Measurements from ENCODE around the gene ETAA1.

The ETAA1 gene

DNA sequence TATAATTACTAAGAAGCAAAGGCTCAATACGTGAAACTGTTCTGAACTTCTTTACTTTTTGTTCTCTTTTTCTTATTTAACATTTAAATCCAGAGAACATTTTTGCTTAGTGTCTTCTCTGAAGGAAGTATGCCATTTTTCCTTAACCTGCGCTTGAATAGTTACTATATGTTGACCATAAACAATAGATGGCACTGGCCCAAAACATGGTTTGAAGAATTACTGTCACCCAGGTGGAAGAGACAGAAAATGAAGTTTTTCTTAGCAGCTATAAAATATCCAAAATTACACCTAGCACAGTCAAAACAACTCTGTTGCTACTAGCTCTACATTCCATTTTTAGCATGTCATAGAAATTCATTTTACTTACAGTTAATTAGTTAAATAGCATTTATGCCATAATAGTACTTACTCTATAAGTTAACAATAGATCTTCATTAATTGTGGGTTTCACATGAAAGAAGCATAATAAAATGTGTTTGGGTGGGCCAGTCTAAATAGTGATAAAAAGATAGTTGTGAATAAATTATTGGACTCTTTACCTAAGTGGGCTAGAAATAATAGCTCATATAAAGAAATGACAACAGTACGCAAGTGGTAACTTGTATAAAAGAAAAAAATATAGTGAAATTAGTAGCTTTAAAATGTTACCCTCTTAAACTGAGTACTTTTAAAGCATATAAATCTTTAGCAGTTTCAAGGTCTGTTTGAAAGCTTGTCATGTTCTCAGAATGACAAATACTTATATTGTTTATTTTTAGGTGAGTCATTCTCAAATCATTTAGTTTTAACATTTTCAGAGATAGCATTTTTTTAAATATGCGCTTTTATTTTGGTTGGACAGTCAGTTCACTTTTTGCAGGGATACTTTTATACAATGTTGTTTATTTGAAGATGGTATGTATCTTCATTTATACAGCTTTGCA lies 3.7 kb downstream of the ETAA1 start:
- Mint-ChIP-seq H3K4me1 (peaks cover 12% of the 10 kb centered on the region), H3K27ac (no peak overlapping the region), H3K4me3 (no peak overlapping the region), H3K9me3 (no peaks in the 10 kb centered on the region), H3K36me3 (peaks cover 63% of the 10 kb centered on the region)
- ATAC-seq (no peak), DNase-seq (ENCODE audit: low spot score in 2 of 2) (no peak)

- no peak overlapping the region for H3K27ac Mint-ChIP-seq
- DNase-seq (ENCODE audit: low spot score in 2 of 2) (no peak), ATAC-seq (no peak)
- H3K4me1 Mint-ChIP-seq, result peaks cover 10% of the 10 kb centered on the region
- no peaks in the 10 kb centered on the region for H3K9me3 Mint-ChIP-seq
- peaks cover 56% of the 10 kb centered on the region for H3K36me3 Mint-ChIP-seq
- no peak overlapping the region for H3K4me3 Mint-ChIP-seq
Observed at GRCh38 chr2:67408346-67408745, 11.2 kb downstream of the ETAA1 start.

GRCh38 chr2:67412424-67412823 lies 15.3 kb downstream of the ETAA1 start:
- no peak overlapping the region for H3K4me3 Mint-ChIP-seq
- DNase-seq (ENCODE audit: low spot score in 2 of 2) (no peak), ATAC-seq (no peak)
- H3K36me3 Mint-ChIP-seq, result peaks cover 25% of the 10 kb centered on the region
- H3K4me1 Mint-ChIP-seq, result no peaks in the 10 kb centered on the region
- H3K9me3 Mint-ChIP-seq, result no peaks in the 10 kb centered on the region
- no peak overlapping the region for H3K27ac Mint-ChIP-seq

DNA sequence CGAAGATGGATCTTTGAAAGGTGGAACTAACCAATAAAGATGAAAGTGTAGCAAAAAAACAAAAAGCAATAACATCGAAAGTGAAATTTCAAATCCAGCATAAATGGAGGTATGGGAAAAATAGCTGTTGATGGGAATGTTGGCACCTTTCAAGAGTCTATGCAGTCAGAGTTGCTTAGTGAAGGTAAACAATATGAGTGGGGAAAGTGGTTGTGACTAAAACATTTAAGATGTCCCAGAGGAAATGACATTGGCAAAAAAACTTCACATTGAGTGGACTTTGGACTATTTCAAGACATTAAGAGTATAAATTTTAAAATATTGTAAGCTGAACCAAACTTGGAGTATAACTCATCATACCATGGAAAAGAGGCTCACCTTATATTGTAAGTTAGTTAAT lies 17.7 kb downstream of the ETAA1 start:
- no peaks in the 10 kb centered on the region for H3K9me3 Mint-ChIP-seq
- H3K4me1 Mint-ChIP-seq, result no peaks in the 10 kb centered on the region
- ATAC-seq, result no peak
- peaks cover 8% of the 10 kb centered on the region for H3K36me3 Mint-ChIP-seq
- H3K27ac Mint-ChIP-seq, result no peak overlapping the region
- no peak for DNase-seq (ENCODE audit: low spot score in 2 of 2)
- no peak overlapping the region for H3K4me3 Mint-ChIP-seq

DNA sequence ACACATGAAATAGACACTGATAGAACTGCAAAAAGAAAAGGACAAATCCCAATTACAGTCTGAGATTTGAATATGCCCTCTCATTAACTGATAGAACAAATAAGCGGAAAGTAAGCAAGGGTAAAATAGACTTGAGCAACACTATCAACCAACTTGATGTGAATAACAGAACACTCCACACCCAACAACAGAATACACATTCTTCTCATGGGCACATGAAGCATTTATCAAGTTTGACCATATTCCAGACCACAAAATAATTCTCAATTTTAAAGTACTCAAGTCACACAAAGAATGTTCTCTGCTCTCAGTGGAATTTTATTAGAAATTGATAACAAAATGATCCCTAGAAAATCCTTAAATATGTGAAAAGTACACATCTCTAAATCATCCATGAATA lies 19.0 kb downstream of the ETAA1 start:
- Mint-ChIP-seq H3K4me1 (no peaks in the 10 kb centered on the region), H3K9me3 (no peaks in the 10 kb centered on the region), H3K36me3 (no peaks in the 10 kb centered on the region), H3K27ac (no peak overlapping the region), H3K4me3 (no peak overlapping the region)
- DNase-seq (ENCODE audit: low spot score in 2 of 2) (no peak), ATAC-seq (no peak)

DNA sequence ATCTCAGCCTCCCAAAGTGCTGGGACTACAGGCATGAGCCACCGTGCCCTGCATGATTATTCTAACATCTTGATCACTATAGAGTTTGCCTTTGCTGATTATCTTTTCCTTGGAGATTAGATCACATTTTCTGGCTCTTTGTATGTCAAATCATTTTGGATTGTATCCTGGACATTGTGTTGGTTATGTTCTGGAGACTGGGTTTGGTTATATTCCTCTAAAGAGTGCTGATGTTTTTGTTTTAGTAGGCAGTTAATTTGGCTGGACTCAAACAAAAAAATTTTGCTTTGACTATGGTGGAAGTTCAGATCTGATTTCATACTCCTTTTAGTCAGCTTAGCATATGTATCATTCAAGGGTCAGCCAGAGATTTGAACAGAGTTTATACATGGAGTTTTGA lies 26.4 kb downstream of the ETAA1 start:
- DNase-seq (ENCODE audit: low spot score in 2 of 2), result no peak
- no peaks in the 10 kb centered on the region for H3K36me3 Mint-ChIP-seq
- no peak for ATAC-seq
- H3K4me1 Mint-ChIP-seq, result no peaks in the 10 kb centered on the region
- peaks cover 8% of the 10 kb centered on the region for H3K9me3 Mint-ChIP-seq
- no peak overlapping the region for H3K4me3 Mint-ChIP-seq
- H3K27ac Mint-ChIP-seq, result no peak overlapping the region

GRCh38 chr2:67436221-67436620 lies 39.1 kb downstream of the ETAA1 start:
- H3K36me3 Mint-ChIP-seq, result no peaks in the 10 kb centered on the region
- no peak for DNase-seq (ENCODE audit: low spot score in 2 of 2)
- no peak overlapping the region for H3K4me3 Mint-ChIP-seq
- no peak overlapping the region for H3K27ac Mint-ChIP-seq
- no peak for ATAC-seq
- no peaks in the 10 kb centered on the region for H3K4me1 Mint-ChIP-seq
- H3K9me3 Mint-ChIP-seq, result peaks cover 3% of the 10 kb centered on the region

- Mint-ChIP-seq H3K27ac (no peak overlapping the region), H3K4me3 (no peak overlapping the region), H3K9me3 (peaks cover 3% of the 10 kb centered on the region), H3K4me1 (no peaks in the 10 kb centered on the region), H3K36me3 (no peaks in the 10 kb centered on the region)
- DNase-seq (ENCODE audit: low spot score in 2 of 2) (no peak), ATAC-seq (no peak)
Observed at GRCh38 chr2:67437114-67437513, 40.0 kb downstream of the ETAA1 start.

DNA sequence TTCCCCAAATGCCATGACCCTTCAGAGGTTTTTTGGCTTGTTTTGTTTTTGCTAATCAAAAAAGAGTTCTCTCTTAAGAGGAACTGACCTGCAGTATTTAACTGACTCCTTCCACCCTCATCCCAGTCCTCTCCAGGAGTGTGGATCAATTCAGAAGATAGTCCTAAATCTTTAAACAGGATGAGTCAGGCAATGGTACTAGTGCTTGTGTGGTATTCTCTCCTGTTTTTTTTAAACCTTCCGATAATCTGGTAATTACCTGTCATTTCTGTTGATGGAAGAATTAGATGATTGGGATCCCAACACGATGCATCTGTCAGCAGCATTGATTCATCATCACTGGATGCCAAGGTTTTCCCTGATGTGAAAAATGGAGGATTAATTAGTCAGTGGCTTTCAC lies 41.2 kb downstream of the ETAA1 start:
- H3K4me3 Mint-ChIP-seq, result no peak overlapping the region
- DNase-seq (ENCODE audit: low spot score in 2 of 2) (no peak), ATAC-seq (no peak)
- no peaks in the 10 kb centered on the region for H3K4me1 Mint-ChIP-seq
- no peaks in the 10 kb centered on the region for H3K36me3 Mint-ChIP-seq
- no peak overlapping the region for H3K27ac Mint-ChIP-seq
- H3K9me3 Mint-ChIP-seq, result no peaks in the 10 kb centered on the region

DNA sequence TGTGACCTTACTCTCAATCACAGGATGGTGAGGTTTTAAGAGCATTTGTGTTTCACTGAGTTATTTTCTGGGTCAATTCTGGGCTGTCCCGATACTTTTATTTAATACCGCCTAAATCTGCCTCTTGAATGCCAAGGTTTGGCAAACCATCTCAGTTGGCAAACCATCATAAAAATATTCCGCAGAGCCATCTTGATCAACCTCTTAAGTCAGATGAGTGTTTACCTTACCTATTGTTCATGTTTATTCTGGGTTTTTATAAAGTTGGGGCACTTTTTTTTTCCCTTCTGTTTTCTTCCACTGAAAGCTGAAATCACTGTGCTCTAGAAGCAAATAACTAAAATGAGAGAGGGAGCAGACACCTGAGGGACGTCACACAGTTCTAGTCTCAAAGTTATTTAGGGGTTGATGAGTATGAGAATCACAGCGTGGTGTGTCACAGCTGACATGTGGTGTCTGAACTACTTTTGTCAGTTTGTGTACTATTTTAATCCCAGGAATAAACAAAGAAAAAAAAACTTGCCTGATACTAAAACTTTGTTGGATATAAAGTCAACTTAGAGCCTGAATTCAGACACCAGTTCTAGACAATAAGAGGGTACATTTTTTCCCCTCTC lies 48.6 kb downstream of the ETAA1 start:
- H3K27ac Mint-ChIP-seq, result no peak overlapping the region
- no peaks in the 10 kb centered on the region for H3K9me3 Mint-ChIP-seq
- DNase-seq (ENCODE audit: low spot score in 2 of 2) (no peak), ATAC-seq (no peak)
- no peaks in the 10 kb centered on the region for H3K4me1 Mint-ChIP-seq
- H3K4me3 Mint-ChIP-seq, result no peak overlapping the region
- no peaks in the 10 kb centered on the region for H3K36me3 Mint-ChIP-seq

DNA sequence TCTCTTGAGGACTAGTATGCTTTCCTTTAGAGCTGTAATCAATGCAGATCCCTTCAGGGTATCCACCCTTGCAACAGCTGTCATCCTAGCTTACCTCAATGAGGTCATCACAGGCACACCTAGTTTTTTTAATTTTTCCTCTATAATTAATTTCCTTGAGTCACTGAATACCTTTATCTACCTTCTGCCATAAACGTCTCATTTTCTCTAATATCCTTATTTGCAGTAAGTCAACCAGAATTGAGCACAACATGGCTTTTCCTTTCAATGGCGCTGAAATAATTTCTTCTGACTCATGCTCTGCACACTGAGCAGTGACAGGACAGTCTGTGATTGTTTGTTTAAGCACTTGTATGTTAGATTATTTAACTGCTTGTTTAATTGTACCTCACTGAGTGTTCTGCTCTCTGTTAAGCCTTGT lies 49.4 kb downstream of the ETAA1 start:
- H3K9me3 Mint-ChIP-seq, result no peaks in the 10 kb centered on the region
- H3K27ac Mint-ChIP-seq, result no peak overlapping the region
- H3K4me3 Mint-ChIP-seq, result no peak overlapping the region
- H3K36me3 Mint-ChIP-seq, result no peaks in the 10 kb centered on the region
- DNase-seq (ENCODE audit: low spot score in 2 of 2) (no peak), ATAC-seq (no peak)
- no peaks in the 10 kb centered on the region for H3K4me1 Mint-ChIP-seq

GRCh38 chr2:67448648-67449047 lies 51.5 kb downstream of the ETAA1 start:
- DNase-seq (ENCODE audit: low spot score in 2 of 2) (no peak), ATAC-seq (no peak)
- Mint-ChIP-seq H3K36me3 (no peaks in the 10 kb centered on the region), H3K4me3 (no peak overlapping the region), H3K4me1 (no peaks in the 10 kb centered on the region), H3K27ac (no peak overlapping the region), H3K9me3 (no peaks in the 10 kb centered on the region)

- Mint-ChIP-seq H3K36me3 (no peaks in the 10 kb centered on the region), H3K4me3 (no peak overlapping the region), H3K27ac (no peak overlapping the region), H3K9me3 (no peaks in the 10 kb centered on the region), H3K4me1 (no peaks in the 10 kb centered on the region)
- no peak for DNase-seq (ENCODE audit: low spot score in 2 of 2)
- ATAC-seq, result no peak
Observed at GRCh38 chr2:67451086-67451832, 54.1 kb downstream of the ETAA1 start.

- no peaks in the 10 kb centered on the region for H3K36me3 Mint-ChIP-seq
- no peak for DNase-seq (ENCODE audit: low spot score in 2 of 2)
- no peaks in the 10 kb centered on the region for H3K9me3 Mint-ChIP-seq
- no peak overlapping the region for H3K4me3 Mint-ChIP-seq
- ATAC-seq, result no peak
- no peak overlapping the region for H3K27ac Mint-ChIP-seq
- no peaks in the 10 kb centered on the region for H3K4me1 Mint-ChIP-seq
Observed at GRCh38 chr2:67453310-67453709, 56.2 kb downstream of the ETAA1 start.

GRCh38 chr2:67455219-67456142 lies 58.3 kb downstream of the ETAA1 start:
- DNase-seq (ENCODE audit: low spot score in 2 of 2), result no peak
- H3K4me3 Mint-ChIP-seq, result no peak overlapping the region
- no peaks in the 10 kb centered on the region for H3K4me1 Mint-ChIP-seq

More at GRCh38 chr2:67455219-67456142, 58.3 kb downstream of the ETAA1 start:
- no peak for ATAC-seq
- Mint-ChIP-seq H3K36me3 (no peaks in the 10 kb centered on the region), H3K27ac (no peak overlapping the region), H3K9me3 (no peaks in the 10 kb centered on the region)
